ENCODE results near the gene LRMDA. TPM values are rescaled to one million over a fixed set of nuclear protein-coding genes. Genes with fewer than 3 reads are reported as not detected.

Gene LRMDA
- total and polyA plus RNA-seq, 2 of the 13 experiments (the other 11 are each of a cell fraction or from before 2014, with no cell fraction given) = 13.4 to 22.0 TPM

DNA sequence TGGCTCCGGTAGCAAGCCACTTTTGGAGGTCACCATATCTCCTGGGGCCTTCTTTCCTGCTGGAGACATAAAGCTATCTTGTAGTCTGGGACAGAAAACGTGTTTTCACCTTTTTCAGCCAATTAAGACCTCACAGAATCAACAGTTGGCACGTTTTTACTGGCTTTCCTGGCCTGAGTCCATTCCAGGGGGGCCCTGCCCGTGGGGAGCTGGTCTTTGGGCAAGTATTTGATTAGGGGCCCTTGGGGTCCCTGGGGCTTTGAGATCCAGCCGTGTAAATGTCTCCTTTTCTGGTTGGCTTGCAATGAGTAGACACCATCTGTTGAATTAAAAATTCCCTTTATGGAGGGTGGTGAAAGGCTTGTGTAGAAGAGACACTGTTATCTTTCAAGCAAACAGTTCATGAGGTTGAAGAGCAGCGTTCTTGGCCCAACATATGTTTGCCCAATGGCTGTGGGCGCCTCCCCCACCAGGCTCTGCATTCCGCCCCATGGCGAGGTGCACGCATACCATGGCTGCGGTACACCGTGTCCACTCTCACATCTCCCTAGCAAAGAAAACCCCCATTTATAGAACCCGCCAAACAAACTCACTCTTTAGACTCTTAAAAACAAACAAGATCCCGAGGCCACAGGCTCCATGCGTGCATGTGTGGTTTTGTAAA, 593.2 kb downstream of the LRMDA start (continued):
- TF ChIP-seq, protein P1, sequence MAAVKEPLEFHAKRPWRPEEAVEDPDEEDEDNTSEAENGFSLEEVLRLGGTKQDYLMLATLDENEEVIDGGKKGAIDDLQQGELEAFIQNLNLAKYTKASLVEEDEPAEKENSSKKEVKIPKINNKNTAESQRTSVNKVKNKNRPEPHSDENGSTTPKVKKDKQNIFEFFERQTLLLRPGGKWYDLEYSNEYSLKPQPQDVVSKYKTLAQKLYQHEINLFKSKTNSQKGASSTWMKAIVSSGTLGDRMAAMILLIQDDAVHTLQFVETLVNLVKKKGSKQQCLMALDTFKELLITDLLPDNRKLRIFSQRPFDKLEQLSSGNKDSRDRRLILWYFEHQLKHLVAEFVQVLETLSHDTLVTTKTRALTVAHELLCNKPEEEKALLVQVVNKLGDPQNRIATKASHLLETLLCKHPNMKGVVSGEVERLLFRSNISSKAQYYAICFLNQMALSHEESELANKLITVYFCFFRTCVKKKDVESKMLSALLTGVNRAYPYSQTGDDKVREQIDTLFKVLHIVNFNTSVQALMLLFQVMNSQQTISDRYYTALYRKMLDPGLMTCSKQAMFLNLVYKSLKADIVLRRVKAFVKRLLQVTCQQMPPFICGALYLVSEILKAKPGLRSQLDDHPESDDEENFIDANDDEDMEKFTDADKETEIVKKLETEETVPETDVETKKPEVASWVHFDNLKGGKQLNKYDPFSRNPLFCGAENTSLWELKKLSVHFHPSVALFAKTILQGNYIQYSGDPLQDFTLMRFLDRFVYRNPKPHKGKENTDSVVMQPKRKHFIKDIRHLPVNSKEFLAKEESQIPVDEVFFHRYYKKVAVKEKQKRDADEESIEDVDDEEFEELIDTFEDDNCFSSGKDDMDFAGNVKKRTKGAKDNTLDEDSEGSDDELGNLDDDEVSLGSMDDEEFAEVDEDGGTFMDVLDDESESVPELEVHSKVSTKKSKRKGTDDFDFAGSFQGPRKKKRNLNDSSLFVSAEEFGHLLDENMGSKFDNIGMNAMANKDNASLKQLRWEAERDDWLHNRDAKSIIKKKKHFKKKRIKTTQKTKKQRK (IDR thresholded peaks at IDR 0.05; ENCODE audit: low read length) = no peak
- TF ChIP-seq ZNF562 (CRISPR knock-in tag; IDR thresholded peaks at IDR 0.05; ENCODE audit: borderline replicate concordance) (no peak), ZNF790 (CRISPR knock-in tag; IDR thresholded peaks at IDR 0.05; ENCODE audit: borderline replicate concordance) (no peak), NAIF1 (CRISPR knock-in tag; IDR thresholded peaks at IDR 0.05; ENCODE audit: borderline replicate concordance) (peak; percentile 46; the same call in 1 of the 2 replicates), SAFB2 (CRISPR knock-in tag; IDR thresholded peaks at IDR 0.05; ENCODE audit: borderline replicate concordance, low read depth) (no peak), CEBPB (IDR thresholded peaks at IDR 0.05; ENCODE audit: borderline replicate concordance, low read depth, low read length) (peak; percentile 50; the same call in 1 of the 2 replicates), ZNF616 (CRISPR knock-in tag; IDR thresholded peaks at IDR 0.05; ENCODE audit: low read depth) (0 out of 2 replicates have a peak, but pooled peaks have one; percentile 46), ATF7 (IDR thresholded peaks at IDR 0.05) (no peak), ATF7 (CRISPR knock-in tag; IDR thresholded peaks at IDR 0.05) (no peak)
- TF ChIP-seq, protein P2, sequence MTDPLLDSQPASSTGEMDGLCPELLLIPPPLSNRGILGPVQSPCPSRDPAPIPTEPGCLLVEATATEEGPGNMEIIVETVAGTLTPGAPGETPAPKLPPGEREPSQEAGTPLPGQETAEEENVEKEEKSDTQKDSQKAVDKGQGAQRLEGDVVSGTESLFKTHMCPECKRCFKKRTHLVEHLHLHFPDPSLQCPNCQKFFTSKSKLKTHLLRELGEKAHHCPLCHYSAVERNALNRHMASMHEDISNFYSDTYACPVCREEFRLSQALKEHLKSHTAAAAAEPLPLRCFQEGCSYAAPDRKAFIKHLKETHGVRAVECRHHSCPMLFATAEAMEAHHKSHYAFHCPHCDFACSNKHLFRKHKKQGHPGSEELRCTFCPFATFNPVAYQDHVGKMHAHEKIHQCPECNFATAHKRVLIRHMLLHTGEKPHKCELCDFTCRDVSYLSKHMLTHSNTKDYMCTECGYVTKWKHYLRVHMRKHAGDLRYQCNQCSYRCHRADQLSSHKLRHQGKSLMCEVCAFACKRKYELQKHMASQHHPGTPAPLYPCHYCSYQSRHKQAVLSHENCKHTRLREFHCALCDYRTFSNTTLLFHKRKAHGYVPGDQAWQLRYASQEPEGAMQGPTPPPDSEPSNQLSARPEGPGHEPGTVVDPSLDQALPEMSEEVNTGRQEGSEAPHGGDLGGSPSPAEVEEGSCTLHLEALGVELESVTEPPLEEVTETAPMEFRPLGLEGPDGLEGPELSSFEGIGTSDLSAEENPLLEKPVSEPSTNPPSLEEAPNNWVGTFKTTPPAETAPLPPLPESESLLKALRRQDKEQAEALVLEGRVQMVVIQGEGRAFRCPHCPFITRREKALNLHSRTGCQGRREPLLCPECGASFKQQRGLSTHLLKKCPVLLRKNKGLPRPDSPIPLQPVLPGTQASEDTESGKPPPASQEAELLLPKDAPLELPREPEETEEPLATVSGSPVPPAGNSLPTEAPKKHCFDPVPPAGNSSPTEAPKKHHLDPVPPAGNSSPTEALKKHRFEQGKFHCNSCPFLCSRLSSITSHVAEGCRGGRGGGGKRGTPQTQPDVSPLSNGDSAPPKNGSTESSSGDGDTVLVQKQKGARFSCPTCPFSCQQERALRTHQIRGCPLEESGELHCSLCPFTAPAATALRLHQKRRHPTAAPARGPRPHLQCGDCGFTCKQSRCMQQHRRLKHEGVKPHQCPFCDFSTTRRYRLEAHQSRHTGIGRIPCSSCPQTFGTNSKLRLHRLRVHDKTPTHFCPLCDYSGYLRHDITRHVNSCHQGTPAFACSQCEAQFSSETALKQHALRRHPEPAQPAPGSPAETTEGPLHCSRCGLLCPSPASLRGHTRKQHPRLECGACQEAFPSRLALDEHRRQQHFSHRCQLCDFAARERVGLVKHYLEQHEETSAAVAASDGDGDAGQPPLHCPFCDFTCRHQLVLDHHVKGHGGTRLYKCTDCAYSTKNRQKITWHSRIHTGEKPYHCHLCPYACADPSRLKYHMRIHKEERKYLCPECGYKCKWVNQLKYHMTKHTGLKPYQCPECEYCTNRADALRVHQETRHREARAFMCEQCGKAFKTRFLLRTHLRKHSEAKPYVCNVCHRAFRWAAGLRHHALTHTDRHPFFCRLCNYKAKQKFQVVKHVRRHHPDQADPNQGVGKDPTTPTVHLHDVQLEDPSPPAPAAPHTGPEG (CRISPR knock-in tag; IDR thresholded peaks at IDR 0.05) = no peak
- TF ChIP-seq, protein P3, sequence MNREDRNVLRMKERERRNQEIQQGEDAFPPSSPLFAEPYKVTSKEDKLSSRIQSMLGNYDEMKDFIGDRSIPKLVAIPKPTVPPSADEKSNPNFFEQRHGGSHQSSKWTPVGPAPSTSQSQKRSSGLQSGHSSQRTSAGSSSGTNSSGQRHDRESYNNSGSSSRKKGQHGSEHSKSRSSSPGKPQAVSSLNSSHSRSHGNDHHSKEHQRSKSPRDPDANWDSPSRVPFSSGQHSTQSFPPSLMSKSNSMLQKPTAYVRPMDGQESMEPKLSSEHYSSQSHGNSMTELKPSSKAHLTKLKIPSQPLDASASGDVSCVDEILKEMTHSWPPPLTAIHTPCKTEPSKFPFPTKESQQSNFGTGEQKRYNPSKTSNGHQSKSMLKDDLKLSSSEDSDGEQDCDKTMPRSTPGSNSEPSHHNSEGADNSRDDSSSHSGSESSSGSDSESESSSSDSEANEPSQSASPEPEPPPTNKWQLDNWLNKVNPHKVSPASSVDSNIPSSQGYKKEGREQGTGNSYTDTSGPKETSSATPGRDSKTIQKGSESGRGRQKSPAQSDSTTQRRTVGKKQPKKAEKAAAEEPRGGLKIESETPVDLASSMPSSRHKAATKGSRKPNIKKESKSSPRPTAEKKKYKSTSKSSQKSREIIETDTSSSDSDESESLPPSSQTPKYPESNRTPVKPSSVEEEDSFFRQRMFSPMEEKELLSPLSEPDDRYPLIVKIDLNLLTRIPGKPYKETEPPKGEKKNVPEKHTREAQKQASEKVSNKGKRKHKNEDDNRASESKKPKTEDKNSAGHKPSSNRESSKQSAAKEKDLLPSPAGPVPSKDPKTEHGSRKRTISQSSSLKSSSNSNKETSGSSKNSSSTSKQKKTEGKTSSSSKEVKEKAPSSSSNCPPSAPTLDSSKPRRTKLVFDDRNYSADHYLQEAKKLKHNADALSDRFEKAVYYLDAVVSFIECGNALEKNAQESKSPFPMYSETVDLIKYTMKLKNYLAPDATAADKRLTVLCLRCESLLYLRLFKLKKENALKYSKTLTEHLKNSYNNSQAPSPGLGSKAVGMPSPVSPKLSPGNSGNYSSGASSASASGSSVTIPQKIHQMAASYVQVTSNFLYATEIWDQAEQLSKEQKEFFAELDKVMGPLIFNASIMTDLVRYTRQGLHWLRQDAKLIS (CRISPR knock-in tag; IDR thresholded peaks at IDR 0.05) = no peak
- TF ChIP-seq, protein P4, sequence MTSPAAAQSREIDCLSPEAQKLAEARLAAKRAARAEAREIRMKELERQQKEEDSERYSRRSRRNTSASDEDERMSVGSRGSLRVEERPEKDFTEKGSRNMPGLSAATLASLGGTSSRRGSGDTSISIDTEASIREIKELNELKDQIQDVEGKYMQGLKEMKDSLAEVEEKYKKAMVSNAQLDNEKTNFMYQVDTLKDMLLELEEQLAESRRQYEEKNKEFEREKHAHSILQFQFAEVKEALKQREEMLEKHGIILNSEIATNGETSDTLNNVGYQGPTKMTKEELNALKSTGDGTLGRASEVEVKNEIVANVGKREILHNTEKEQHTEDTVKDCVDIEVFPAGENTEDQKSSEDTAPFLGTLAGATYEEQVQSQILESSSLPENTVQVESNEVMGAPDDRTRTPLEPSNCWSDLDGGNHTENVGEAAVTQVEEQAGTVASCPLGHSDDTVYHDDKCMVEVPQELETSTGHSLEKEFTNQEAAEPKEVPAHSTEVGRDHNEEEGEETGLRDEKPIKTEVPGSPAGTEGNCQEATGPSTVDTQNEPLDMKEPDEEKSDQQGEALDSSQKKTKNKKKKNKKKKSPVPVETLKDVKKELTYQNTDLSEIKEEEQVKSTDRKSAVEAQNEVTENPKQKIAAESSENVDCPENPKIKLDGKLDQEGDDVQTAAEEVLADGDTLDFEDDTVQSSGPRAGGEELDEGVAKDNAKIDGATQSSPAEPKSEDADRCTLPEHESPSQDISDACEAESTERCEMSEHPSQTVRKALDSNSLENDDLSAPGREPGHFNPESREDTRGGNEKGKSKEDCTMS (CRISPR knock-in tag; conservative IDR thresholded peaks at IDR 0.05) = no peak

Data from HepG2 (cell line).